WTC11 (cell line): ENCODE data around the gene NCKIPSD. TPM values are rescaled to one million over a fixed set of nuclear protein-coding genes. Genes with fewer than 3 reads are reported as not detected.

ENCODE experiments used
- ATAC-seq: fragments of 200-7000 bp; cut with Tn5 transposase; 2 replicates; pipeline ENCODE4 v1.10.0; 2021; ENCODE audit warnings: mild to moderate bottlenecking, moderate library complexity
- CTCF ChIA-PET: fragments of 300-600 bp; sonication (Branson Sonifier 250); formaldehyde crosslinking; loops from one replicate; lab custom pipeline; 2021; ENCODE audit warnings: antibody characterized with exemption; lab: Charles Lee
- POLR2A ChIA-PET: fragments of 350-600 bp; sonication (Branson Sonifier 250); formaldehyde crosslinking; loops from one replicate; lab custom pipeline; 2021; ENCODE audit warnings: antibody characterized with exemption; lab: Charles Lee
- DNase-seq: peaks from one replicate; pipeline ENCODE4 v3.0.0; 2021; ENCODE audit warnings: low spot score
- H3K27ac Mint-ChIP-seq: 2 replicates; pipeline ENCODE4 v1.8.0; 2021; ENCODE audit warnings: mixed read lengths
- H3K27me3 Mint-ChIP-seq: 2 replicates; pipeline ENCODE4 v1.8.0; 2021; ENCODE audit warnings: low read depth, mild to moderate bottlenecking, moderate library complexity, mixed read lengths
- H3K36me3 Mint-ChIP-seq: 2 replicates; pipeline ENCODE4 v1.8.0; 2021; ENCODE audit warnings: mixed read lengths
- H3K4me1 Mint-ChIP-seq: 2 replicates; pipeline ENCODE4 v1.8.0; 2022; ENCODE audit warnings: mixed read lengths
- H3K4me3 Mint-ChIP-seq: 2 replicates; pipeline ENCODE4 v1.8.0; 2021; ENCODE audit warnings: mild to moderate bottlenecking, moderate library complexity, mixed read lengths
- H3K9me3 Mint-ChIP-seq: 2 replicates; pipeline ENCODE4 v1.8.0; 2021; ENCODE audit warnings: mixed read lengths
- CBFB ChIP-seq: sonication (generic); formaldehyde crosslinking; IDR thresholded peaks from 2 replicates; pipeline ENCODE4 v1.8.1; 2022; ENCODE audit warnings: mild to moderate bottlenecking, low read depth, missing genetic modification reagents
- E2F5 ChIP-seq: sonication (generic); formaldehyde crosslinking; IDR thresholded peaks from 2 replicates; pipeline ENCODE4 v1.8.1; 2022; ENCODE audit warnings: mild to moderate bottlenecking, moderate library complexity, missing genetic modification reagents
- ETV6 ChIP-seq: sonication (generic); formaldehyde crosslinking; IDR thresholded peaks from 2 replicates; pipeline ENCODE4 v1.8.1; 2022; ENCODE audit warnings: mild to moderate bottlenecking, missing genetic modification reagents
- GRHL2 ChIP-seq: fragments of 250-450 bp; sonication (Bioruptor Pico); IDR thresholded peaks from 2 replicates; pipeline ENCODE4 v1.8.0; 2022; ENCODE audit warnings: mild to moderate bottlenecking, moderate library complexity; ENCODE audit not compliant: insufficient replicate concordance, severe bottlenecking
- HMGA2 ChIP-seq: fragments of 250-450 bp; sonication (Bioruptor Pico); IDR thresholded peaks from 2 replicates; pipeline ENCODE4 v1.4.0; 2021; ENCODE audit warnings: mild to moderate bottlenecking, moderate library complexity
- KAT7 ChIP-seq: sonication (generic); formaldehyde crosslinking; IDR thresholded peaks from 2 replicates; pipeline ENCODE4 v1.8.1; 2023; ENCODE audit warnings: missing genetic modification reagents, mild to moderate bottlenecking, borderline replicate concordance
- NFATC4 ChIP-seq: fragments of 250-450 bp; sonication (Bioruptor Pico); IDR thresholded peaks from 2 replicates; pipeline ENCODE4 v1.9.0; 2021; ENCODE audit warnings: mild to moderate bottlenecking
- NFE2L1 ChIP-seq: sonication (generic); formaldehyde crosslinking; IDR thresholded peaks from 2 replicates; pipeline ENCODE4 v1.8.1; 2023; ENCODE audit warnings: missing genetic modification reagents
- OVOL2 ChIP-seq: fragments of 250-450 bp; sonication (Bioruptor Pico); IDR thresholded peaks from 2 replicates; pipeline ENCODE4 v1.9.0; 2021; ENCODE audit warnings: mild to moderate bottlenecking, borderline replicate concordance
- PREB ChIP-seq: sonication (generic); formaldehyde crosslinking; IDR thresholded peaks from 2 replicates; pipeline ENCODE4 v1.8.1; 2022; ENCODE audit warnings: mild to moderate bottlenecking, missing genetic modification reagents, moderate library complexity, borderline replicate concordance
- PRRX2 ChIP-seq: fragments of 250-450 bp; sonication (Bioruptor Pico); IDR thresholded peaks from 2 replicates; pipeline ENCODE4 v1.8.0; 2021; ENCODE audit warnings: mild to moderate bottlenecking
- RORB ChIP-seq: fragments of 250-450 bp; sonication (Bioruptor Pico); IDR thresholded peaks from 2 replicates; pipeline ENCODE4 v1.9.0; 2021; ENCODE audit warnings: mild to moderate bottlenecking
- SMAD4 ChIP-seq: sonication (generic); formaldehyde crosslinking; IDR thresholded peaks from 2 replicates; pipeline ENCODE4 v1.8.0; 2022; ENCODE audit warnings: mild to moderate bottlenecking, missing genetic modification reagents
- ZNF138 ChIP-seq: sonication (generic); formaldehyde crosslinking; conservative IDR thresholded peaks from 2 replicates; pipeline ENCODE4 v1.8.1; 2022; ENCODE audit warnings: mild to moderate bottlenecking, moderate library complexity, missing genetic modification reagents
- ZNF317 ChIP-seq: sonication (generic); formaldehyde crosslinking; IDR thresholded peaks from 2 replicates; pipeline ENCODE4 v1.8.1; 2023; ENCODE audit warnings: low read depth, mild to moderate bottlenecking, moderate library complexity, missing genetic modification reagents, borderline replicate concordance
- ZNF532 ChIP-seq: fragments of 250-450 bp; sonication (Bioruptor Pico); IDR thresholded peaks from 2 replicates; pipeline ENCODE4 v1.9.0; 2021; ENCODE audit warnings: mild to moderate bottlenecking, borderline replicate concordance
- total RNA-seq: library from RNA; stranded (reverse); gene quantifications from 3 replicates; pipeline ENCODE4 v1.2.3, GENCODE V29; 2021
- TF ChIP-seq, protein P1 (sequence below): sonication (generic); formaldehyde crosslinking; IDR thresholded peaks from 2 replicates; pipeline ENCODE4 v1.8.0; 2022; ENCODE audit warnings: mild to moderate bottlenecking, missing genetic modification reagents
- TF ChIP-seq, protein P2 (sequence below): fragments of 200-600 bp; IDR thresholded peaks from 2 replicates; pipeline ENCODE4 v1.8.0; 2022; ENCODE audit warnings: antibody characterized with exemption
- TF ChIP-seq, protein P3 (sequence below): fragments of 250-450 bp; sonication (Bioruptor Pico); IDR thresholded peaks from 2 replicates; pipeline ENCODE4 v2.1.2; 2022; ENCODE audit warnings: mild to moderate bottlenecking, moderate library complexity
- TF ChIP-seq, protein P4 (sequence below): fragments of 250-450 bp; sonication (Bioruptor Pico); IDR thresholded peaks from 2 replicates; pipeline ENCODE4 v1.9.0; 2021; ENCODE audit warnings: mild to moderate bottlenecking

The NCKIPSD gene
- total RNA-seq, 1 experiment from 2014 or later = 40.1 TPM

DNA sequence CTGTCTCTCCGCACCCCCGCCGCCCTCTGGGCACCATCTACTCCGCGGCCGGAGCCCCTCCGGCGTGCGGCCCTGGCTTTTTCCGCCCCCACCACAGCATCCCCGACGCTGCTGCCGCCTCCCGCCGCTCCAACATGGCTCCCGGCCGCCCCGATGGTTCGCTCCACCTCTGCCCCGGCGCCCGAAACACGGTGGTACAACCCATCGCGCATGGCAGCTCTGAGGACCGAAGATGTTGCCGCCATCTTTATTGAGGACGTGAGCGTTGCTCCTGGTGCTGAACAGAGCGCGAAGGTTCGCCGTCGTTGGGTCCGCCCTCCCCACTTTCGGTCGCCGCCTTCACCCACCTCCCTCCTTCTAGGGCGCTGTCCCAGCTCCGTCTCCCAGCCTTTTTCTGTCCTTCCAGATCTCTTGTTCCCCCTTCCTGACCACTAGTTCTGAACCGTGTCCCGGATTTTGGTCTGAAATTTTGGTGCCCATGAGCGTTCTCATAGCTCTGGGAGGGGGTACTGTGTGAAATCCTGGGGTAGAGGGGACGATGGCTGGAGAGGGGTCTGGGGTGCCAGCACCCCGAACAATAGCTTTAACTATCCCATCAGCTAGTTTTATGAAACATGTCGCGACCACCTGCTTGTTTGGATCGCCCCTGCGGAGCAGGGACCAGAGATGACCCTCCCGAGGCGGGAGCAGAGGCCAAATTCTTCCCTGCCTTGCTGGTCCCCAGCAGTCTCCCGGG, 22.8 kb downstream of the NCKIPSD start, which contains the start of gene CELSR3 (continued):
- TF ChIP-seq KAT7 (CRISPR knock-in tag) (0 out of 2 replicates have a peak, but pooled peaks have one; percentile 32), ETV6 (CRISPR knock-in tag) (peak; percentile 54; the same call in 1 of the 2 replicates), ZNF532 (CRISPR knock-in tag) (peak; percentile 28; the same call in 1 of the 2 replicates), HMGA2 (peak; percentile 4; the same call in 1 of the 2 replicates), ZNF317 (CRISPR knock-in tag) (no peak), NFATC4 (CRISPR knock-in tag) (no peak; the same call in 1 of the 2 replicates), CBFB (0 out of 2 replicates have a peak, but pooled peaks have one; percentile 54), ZNF138 (CRISPR knock-in tag) (peak; percentile 58; the same call in 1 of the 2 replicates)
- TF ChIP-seq, protein P1, sequence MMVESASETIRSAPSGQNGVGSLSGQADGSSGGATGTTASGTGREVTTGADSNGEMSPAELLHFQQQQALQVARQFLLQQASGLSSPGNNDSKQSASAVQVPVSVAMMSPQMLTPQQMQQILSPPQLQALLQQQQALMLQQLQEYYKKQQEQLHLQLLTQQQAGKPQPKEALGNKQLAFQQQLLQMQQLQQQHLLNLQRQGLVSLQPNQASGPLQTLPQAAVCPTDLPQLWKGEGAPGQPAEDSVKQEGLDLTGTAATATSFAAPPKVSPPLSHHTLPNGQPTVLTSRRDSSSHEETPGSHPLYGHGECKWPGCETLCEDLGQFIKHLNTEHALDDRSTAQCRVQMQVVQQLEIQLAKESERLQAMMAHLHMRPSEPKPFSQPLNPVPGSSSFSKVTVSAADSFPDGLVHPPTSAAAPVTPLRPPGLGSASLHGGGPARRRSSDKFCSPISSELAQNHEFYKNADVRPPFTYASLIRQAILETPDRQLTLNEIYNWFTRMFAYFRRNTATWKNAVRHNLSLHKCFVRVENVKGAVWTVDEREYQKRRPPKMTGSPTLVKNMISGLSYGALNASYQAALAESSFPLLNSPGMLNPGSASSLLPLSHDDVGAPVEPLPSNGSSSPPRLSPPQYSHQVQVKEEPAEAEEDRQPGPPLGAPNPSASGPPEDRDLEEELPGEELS = peak; percentile 65; the same call in 1 of the 2 replicates

DNA sequence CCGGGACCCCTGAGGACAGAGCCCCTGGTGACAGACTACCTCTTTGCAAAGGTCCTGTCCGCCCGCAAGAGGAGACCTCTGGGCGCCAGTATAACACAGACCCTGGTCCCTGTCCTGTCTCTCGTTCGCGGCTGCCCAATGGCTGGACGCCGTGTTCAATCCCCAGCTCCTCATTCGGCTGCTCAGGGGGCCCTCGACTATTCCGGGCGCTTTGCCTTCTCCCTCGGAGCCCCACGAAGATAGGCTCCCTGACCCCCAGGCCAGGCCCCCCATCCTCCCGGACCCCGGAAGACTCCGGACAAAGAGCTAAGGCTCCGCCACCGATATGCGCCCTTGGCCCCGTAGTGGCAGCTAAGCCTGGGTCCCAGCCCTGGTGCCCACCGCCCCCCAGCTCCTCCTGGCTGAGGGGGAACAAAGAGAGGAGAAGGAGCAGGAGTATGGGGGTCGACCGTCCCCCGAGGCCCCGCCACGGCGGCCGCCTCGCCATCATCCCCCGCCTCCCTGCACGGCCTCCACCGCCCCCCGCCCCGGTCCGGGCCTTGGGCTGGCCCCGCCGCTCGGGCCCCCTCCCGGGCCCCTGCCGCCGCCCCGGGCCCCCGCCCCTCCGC, 23.5 kb downstream of the NCKIPSD start:
- POLR2A ChIA-PET = interaction anchor here (0.6 to 4.4 kb wide), 12 partner anchors 27 to 912 kb away, joined by 3 to 41 read pairs (median 4); partner anchors contain the start of genes CCDC51, IP6K2, NDUFAF3 and SLC26A6
- CTCF ChIA-PET = interaction anchor here (0.9 to 5.2 kb wide), 12 partner anchors 24 to 345 kb away, joined by 3 to 51 read pairs (median 5); partner anchors contain the start of genes NCKIPSD, SLC26A6, UQCRC1 and WDR6
- Mint-ChIP-seq H3K9me3 (peaks cover 6% of the 10 kb centered on the region; the same call in 1 of the 2 replicates), H3K4me3 (peak overlapping the region; percentile 88), H3K4me1 (peaks cover 14% of the 10 kb centered on the region), H3K27ac (no peak overlapping the region), H3K36me3 (peaks cover 26% of the 10 kb centered on the region), H3K27me3 (no peaks in the 10 kb centered on the region)
- ATAC-seq (no peak), DNase-seq (no peak)
- no peak for TF ChIP-seq RORB (CRISPR knock-in tag)
- no peak for TF ChIP-seq KAT7 (CRISPR knock-in tag)
- TF ChIP-seq, protein P2, sequence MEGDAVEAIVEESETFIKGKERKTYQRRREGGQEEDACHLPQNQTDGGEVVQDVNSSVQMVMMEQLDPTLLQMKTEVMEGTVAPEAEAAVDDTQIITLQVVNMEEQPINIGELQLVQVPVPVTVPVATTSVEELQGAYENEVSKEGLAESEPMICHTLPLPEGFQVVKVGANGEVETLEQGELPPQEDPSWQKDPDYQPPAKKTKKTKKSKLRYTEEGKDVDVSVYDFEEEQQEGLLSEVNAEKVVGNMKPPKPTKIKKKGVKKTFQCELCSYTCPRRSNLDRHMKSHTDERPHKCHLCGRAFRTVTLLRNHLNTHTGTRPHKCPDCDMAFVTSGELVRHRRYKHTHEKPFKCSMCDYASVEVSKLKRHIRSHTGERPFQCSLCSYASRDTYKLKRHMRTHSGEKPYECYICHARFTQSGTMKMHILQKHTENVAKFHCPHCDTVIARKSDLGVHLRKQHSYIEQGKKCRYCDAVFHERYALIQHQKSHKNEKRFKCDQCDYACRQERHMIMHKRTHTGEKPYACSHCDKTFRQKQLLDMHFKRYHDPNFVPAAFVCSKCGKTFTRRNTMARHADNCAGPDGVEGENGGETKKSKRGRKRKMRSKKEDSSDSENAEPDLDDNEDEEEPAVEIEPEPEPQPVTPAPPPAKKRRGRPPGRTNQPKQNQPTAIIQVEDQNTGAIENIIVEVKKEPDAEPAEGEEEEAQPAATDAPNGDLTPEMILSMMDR = no peak
- TF ChIP-seq, protein P3, sequence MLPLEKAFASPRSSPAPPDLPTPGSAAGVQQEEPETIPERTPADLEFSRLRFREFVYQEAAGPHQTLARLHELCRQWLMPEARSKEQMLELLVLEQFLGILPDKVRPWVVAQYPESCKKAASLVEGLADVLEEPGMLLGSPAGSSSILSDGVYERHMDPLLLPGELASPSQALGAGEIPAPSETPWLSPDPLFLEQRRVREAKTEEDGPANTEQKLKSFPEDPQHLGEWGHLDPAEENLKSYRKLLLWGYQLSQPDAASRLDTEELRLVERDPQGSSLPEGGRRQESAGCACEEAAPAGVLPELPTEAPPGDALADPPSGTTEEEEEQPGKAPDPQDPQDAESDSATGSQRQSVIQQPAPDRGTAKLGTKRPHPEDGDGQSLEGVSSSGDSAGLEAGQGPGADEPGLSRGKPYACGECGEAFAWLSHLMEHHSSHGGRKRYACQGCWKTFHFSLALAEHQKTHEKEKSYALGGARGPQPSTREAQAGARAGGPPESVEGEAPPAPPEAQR (CRISPR knock-in tag) = no peak
- TF ChIP-seq, protein P4, sequence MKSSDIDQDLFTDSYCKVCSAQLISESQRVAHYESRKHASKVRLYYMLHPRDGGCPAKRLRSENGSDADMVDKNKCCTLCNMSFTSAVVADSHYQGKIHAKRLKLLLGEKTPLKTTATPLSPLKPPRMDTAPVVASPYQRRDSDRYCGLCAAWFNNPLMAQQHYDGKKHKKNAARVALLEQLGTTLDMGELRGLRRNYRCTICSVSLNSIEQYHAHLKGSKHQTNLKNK (CRISPR knock-in tag) = no peak
- TF ChIP-seq SMAD4 (CRISPR knock-in tag) = no peak
- no peak for TF ChIP-seq NFE2L1
- no peak for TF ChIP-seq GRHL2 (CRISPR knock-in tag)
- no peak for TF ChIP-seq OVOL2
- no peak for TF ChIP-seq PREB (CRISPR knock-in tag)
- no peak for TF ChIP-seq ZNF138 (CRISPR knock-in tag)
- no peak for TF ChIP-seq E2F5
- TF ChIP-seq PRRX2 (CRISPR knock-in tag) = no peak
